ENCODE results near the gene NGRN. TPM values are rescaled to one million over a fixed set of nuclear protein-coding genes. Genes with fewer than 3 reads are reported as not detected.

The NGRN gene
- polyA plus RNA-seq, 1 of the 3 experiments (the other 2 are of a cell fraction) = 48.2 TPM

- TF ChIP-seq MXI1 (IDR thresholded peaks at IDR 0.05; ENCODE audit: low read depth, low read length) = peak; percentile 94
- TF ChIP-seq CHD2 (IDR thresholded peaks at IDR 0.05; ENCODE audit: low read length, partially characterized antibody) = peak; percentile 57
- no peak for TF ChIP-seq SIN3A (IDR thresholded peaks at IDR 0.05; ENCODE audit: borderline replicate concordance, low read depth, low read length)
- peak; percentile 87 for TF ChIP-seq MAX (IDR thresholded peaks at IDR 0.05; ENCODE audit: low read depth)
- 0 out of 2 replicates have a peak, but pooled peaks have one; percentile 6 for TF ChIP-seq SMC3 (IDR thresholded peaks at IDR 0.05; ENCODE audit: low read depth, low read length)
- TF ChIP-seq, protein P1, sequence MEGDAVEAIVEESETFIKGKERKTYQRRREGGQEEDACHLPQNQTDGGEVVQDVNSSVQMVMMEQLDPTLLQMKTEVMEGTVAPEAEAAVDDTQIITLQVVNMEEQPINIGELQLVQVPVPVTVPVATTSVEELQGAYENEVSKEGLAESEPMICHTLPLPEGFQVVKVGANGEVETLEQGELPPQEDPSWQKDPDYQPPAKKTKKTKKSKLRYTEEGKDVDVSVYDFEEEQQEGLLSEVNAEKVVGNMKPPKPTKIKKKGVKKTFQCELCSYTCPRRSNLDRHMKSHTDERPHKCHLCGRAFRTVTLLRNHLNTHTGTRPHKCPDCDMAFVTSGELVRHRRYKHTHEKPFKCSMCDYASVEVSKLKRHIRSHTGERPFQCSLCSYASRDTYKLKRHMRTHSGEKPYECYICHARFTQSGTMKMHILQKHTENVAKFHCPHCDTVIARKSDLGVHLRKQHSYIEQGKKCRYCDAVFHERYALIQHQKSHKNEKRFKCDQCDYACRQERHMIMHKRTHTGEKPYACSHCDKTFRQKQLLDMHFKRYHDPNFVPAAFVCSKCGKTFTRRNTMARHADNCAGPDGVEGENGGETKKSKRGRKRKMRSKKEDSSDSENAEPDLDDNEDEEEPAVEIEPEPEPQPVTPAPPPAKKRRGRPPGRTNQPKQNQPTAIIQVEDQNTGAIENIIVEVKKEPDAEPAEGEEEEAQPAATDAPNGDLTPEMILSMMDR (IDR thresholded peaks at IDR 0.05) = peak; percentile 16; the same call in 1 of the 2 replicates
- TF ChIP-seq RAD21 (IDR thresholded peaks at IDR 0.05; ENCODE audit: low read length) = peak; percentile 23; the same call in 1 of the 2 replicates
- TF ChIP-seq RXRA (IDR thresholded peaks at IDR 0.05; ENCODE audit: borderline replicate concordance, low read depth) = no peak
- peak; percentile 44 for TF ChIP-seq NFIC (IDR thresholded peaks at IDR 0.05; ENCODE audit: borderline replicate concordance)
- peak; percentile 96 for DNase-seq
- H3K9ac ChIP-seq = peak within 1 kb of the TSS; percentile 69
- peak within 1 kb of the TSS; percentile 58 to 95 for H3K4me3 ChIP-seq (ENCODE audit: low read depth in 2 of 2, low read length in 1 of 2)
- H3K4me2 ChIP-seq = peak within 1 kb of the TSS; percentile 91
- no peaks in the 10 kb centered on the region for H3K27me3 ChIP-seq (ENCODE audit: insufficient read depth)
- no peaks in the 10 kb centered on the region; a peak in 1 of 4 replicates for H3K4me1 ChIP-seq (ENCODE audit: control insufficient read depth in 1 of 2, insufficient read depth in 2 of 2, low read depth in 1 of 2, low read length in 1 of 2)
- H3K27ac ChIP-seq (ENCODE audit: low read depth in 2 of 2, low read length in 1 of 2) = peak within 1 kb of the TSS in 1 of 2 experiments; percentile 45; a peak in 1 of 4 replicates
- H3K36me3 ChIP-seq (replicated peaks in 1 of 2; ENCODE audit: control insufficient read depth in 1 of 2, insufficient read depth in 2 of 2, low read length in 1 of 2) = no peaks in the 10 kb centered on the region
- no peaks in the 10 kb centered on the region for H3K79me2 ChIP-seq (ENCODE audit: insufficient read depth)
- peak within 1 kb of the TSS; percentile 88 for H2AFZ ChIP-seq (ENCODE audit: low read depth)
- ChIA-PET CTCF (interaction anchor here (0.8 to 2.0 kb wide), 19 partner anchors 8 to 646 kb away, joined by 3 to 13 read pairs (median 4); partner anchors contain the start of genes CIB1, GDPGP1, IDH2 and NGRN), POLR2A (interaction anchor here (0.6 to 1.5 kb wide), 6 partner anchors 16 to 648 kb away, joined by 3 to 8 read pairs (median 4); partner anchors contain the start of genes CIB1, GDPGP1 and NGRN)
- WGBS (ENCODE audit: low lambda C conversion rate) = 3% methylated on average over 23 of the region's 44 CpGs
- no peaks in the 10 kb centered on the region for H3K9me2 ChIP-seq
- peaks cover 8% of the 10 kb centered on the region for H3F3A ChIP-seq (replicated peaks; ENCODE audit: insufficient read depth)
- no peaks in the 10 kb centered on the region for H4K20me1 ChIP-seq (ENCODE audit: insufficient read depth)
- H3K9me3 ChIP-seq = no peaks in the 10 kb centered on the region
Measured at GRCh38 chr15:90249203-90249863, 16.1 kb upstream of the NGRN start, which contains the start of gene TTLL13. Gene TTLL13 (plus strand): TSS chr15:90249556. CDS start chr15:90250631, 1,075 bp downstream.

GRCh38 chr15:90257776-90258175, 7.7 kb upstream of the NGRN start:
- Histone ChIP-seq H3K9me3 (no peaks in the 10 kb centered on the region), H3K36me3 (replicated peaks in 1 of 2; ENCODE audit: control insufficient read depth in 1 of 2, insufficient read depth in 2 of 2, low read length in 1 of 2) (no peaks in the 10 kb centered on the region), H3K4me1 (ENCODE audit: control insufficient read depth in 1 of 2, insufficient read depth in 2 of 2, low read depth in 1 of 2, low read length in 1 of 2) (no peaks in the 10 kb centered on the region), H3K79me2 (ENCODE audit: insufficient read depth) (no peaks in the 10 kb centered on the region), H3K4me3 (ENCODE audit: low read depth in 2 of 2, low read length in 1 of 2) (no peak overlapping the region), H4K20me1 (ENCODE audit: insufficient read depth) (no peaks in the 10 kb centered on the region), H3K9me2 (no peaks in the 10 kb centered on the region), H2AFZ (ENCODE audit: low read depth) (no peak overlapping the region), H3K9ac (no peak overlapping the region), H3K27me3 (ENCODE audit: insufficient read depth) (no peaks in the 10 kb centered on the region), H3K27ac (ENCODE audit: low read depth in 2 of 2, low read length in 1 of 2) (no peak overlapping the region), H3K4me2 (no peak overlapping the region), H3F3A (replicated peaks; ENCODE audit: insufficient read depth) (no peaks in the 10 kb centered on the region)
- DNase-seq = no peak
- TF ChIP-seq MEF2A (IDR thresholded peaks at IDR 0.05; ENCODE audit: borderline replicate concordance, low read depth) (no peak), GATA2 (CRISPR knock-in tag; IDR thresholded peaks at IDR 0.05) (no peak), GABPA (IDR thresholded peaks at IDR 0.05; ENCODE audit: low read depth) (no peak), JUND (IDR thresholded peaks at IDR 0.05) (no peak)
- ChIA-PET CTCF (interaction anchor here (1.1 kb wide), 1 partner anchor 43 kb away, joined by 3 read pairs; no protein-coding TSS in a partner anchor), POLR2A (no interaction called here)
- 90% methylated on average over 7 of the region's 7 CpGs for WGBS (ENCODE audit: low lambda C conversion rate)
